ENCODE measurements around the gene IGFBP5. TPM values are rescaled to one million over a fixed set of nuclear protein-coding genes. Genes with fewer than 3 reads are reported as not detected.

The IGFBP5 gene
- total and polyA plus RNA-seq, 9 of the 15 experiments (the other 6 are each of a cell fraction or from before 2014, with no cell fraction given), result 0.01 to 1.9 (median 0.03) TPM; not detected in 6

DNA sequence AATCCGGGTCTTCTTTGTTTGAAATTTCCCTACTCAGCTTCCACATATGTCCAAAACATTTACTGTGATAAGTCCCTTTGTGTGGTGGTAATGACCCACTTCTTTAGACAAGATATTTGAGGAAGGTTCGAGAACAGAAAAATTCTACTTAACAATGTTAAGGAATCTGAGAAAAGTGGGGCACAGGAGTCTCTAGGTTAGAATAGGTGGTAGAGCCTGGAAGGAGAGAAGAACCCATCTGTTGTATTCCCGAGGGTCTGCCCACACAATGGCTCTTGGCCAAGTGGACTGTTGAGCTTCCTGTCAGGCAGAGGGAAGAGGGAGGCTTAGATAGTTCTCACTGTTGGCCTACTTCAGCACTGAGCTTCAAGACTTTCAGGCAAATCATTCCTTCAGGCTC is 57.9 kb downstream of the IGFBP5 start:
- Histone ChIP-seq H3K4me2 (ENCODE audit: insufficient read depth, low read length) (no peak overlapping the region), H3K4me1 (replicated peaks in 1 of 2; ENCODE audit: control insufficient read depth in 2 of 2, insufficient read depth in 2 of 2, low read length in 2 of 2) (no peaks in the 10 kb centered on the region; a peak in 1 of 5 replicates), H3K9ac (ENCODE audit: insufficient read depth in 1 of 2, low read depth in 2 of 2, low read length in 2 of 2) (no peak overlapping the region), H4K20me1 (replicated peaks; ENCODE audit: control insufficient read depth, insufficient read depth, low read length) (no peaks in the 10 kb centered on the region), H3K79me2 (ENCODE audit: control insufficient read depth, insufficient read depth, low read length) (no peaks in the 10 kb centered on the region), H3K4me3 (no peak overlapping the region), H3K36me3 (ENCODE audit: control insufficient read depth, insufficient read depth, low read length) (no peaks in the 10 kb centered on the region), H3K27ac (ENCODE audit: extremely low read depth, low read depth, low read length) (no peak overlapping the region), H3K9me1 (ENCODE audit: control insufficient read depth, insufficient read depth, low read length) (no peaks in the 10 kb centered on the region), H3K27me3 (ENCODE audit: control insufficient read depth in 2 of 2, insufficient read depth in 2 of 2, low read length in 2 of 2) (peaks cover 5 to 46% of the 10 kb centered on the region in 2 experiments; a peak in 4 of 5 replicates), H3K9me3 (replicated peaks; ENCODE audit: control insufficient read depth, insufficient read depth, low read depth, low read length) (no peaks in the 10 kb centered on the region), H2AFZ (ENCODE audit: low read depth, low read length) (no peak overlapping the region)
- no TSS peak for BruUV-seq (replicated peaks)
- ChIA-PET POLR2A (no interaction called here), CTCF (ENCODE audit: low intra/inter-chr PET ratio) (no interaction called here)
- no peak for DNase-seq (ENCODE audit: extremely low read depth in 1 of 4, low spot score in 3 of 4)
- intact Hi-C loops (cut with micrococcal nuclease) (no loop called here), in situ Hi-C loops (cut with MboI) (no loop called here)
- no peak for FAIRE-seq
- 4% methylated on average over 3 of the region's 3 CpGs for WGBS (ENCODE audit: insufficient coverage, low coverage, missing lambda C conversion rate)
- ATAC-seq, result no peak
- no peak for TF ChIP-seq ZNF217 (CRISPR knock-in tag; IDR thresholded peaks at IDR 0.05)
- TF ChIP-seq ETV1 (tag; conservative IDR thresholded peaks at IDR 0.05; ENCODE audit: low read depth), result no peak
- no peak for TF ChIP-seq ZNF785 (CRISPR knock-in tag; IDR thresholded peaks at IDR 0.05)
- TF ChIP-seq U2AF2 (optimal IDR thresholded peaks at IDR 0.05; ENCODE audit: low read depth, low read length), result no peak
- no peak for TF ChIP-seq HNRNPLL (IDR thresholded peaks at IDR 0.05; ENCODE audit: low read depth, low read length, poor library complexity, severe bottlenecking)
- TF ChIP-seq ZNF263 (CRISPR knock-in tag; IDR thresholded peaks at IDR 0.05; ENCODE audit: borderline replicate concordance), result no peak
- no peak for TF ChIP-seq RB1 (IDR thresholded peaks at IDR 0.05; ENCODE audit: low read depth)
- no peak for TF ChIP-seq ZNF695 (CRISPR knock-in tag; IDR thresholded peaks at IDR 0.05)
- no peak for TF ChIP-seq MBD2 (IDR thresholded peaks at IDR 0.05; ENCODE audit: borderline replicate concordance, low read depth)

Measured in K562 (cell line).